HEK293 (cell line): ENCODE data around the gene BHLHE23.

Source experiments
- CTCF ChIA-PET: fragments of 350-600 bp; formaldehyde crosslinking; extraction: SDS; loops from one replicate; lab custom pipeline; 2021; ENCODE audit warnings: antibody characterized with exemption; lab: Yijun Ruan, JAX
- POLR2A ChIA-PET: fragments of 300-600 bp; formaldehyde crosslinking; extraction: SDS; loops from one replicate; lab custom pipeline; 2020; ENCODE audit warnings: antibody characterized with exemption, inconsistent platforms; lab: Yijun Ruan, JAX
- H3K27ac ChIP-seq: fragments of 200-500 bp; sonication (Bioruptor generic); 2 replicates; pipeline ENCODE4 v1.5.1; 2014; ENCODE audit warnings: low read depth, low read length, control low read depth, inconsistent platforms; ENCODE audit errors: extremely low read depth
- H3K36me3 ChIP-seq, 2 experiments: fragments of 200-500 bp in 1 of 2; sonication (Bioruptor generic) in 1 of 2; 1 replicate in 1 of 2; 2 replicates in 1 of 2; pipeline ENCODE4 v1.5.1; 2014 to 2017; ENCODE audit warnings: inconsistent platforms in 2 of 2, low read length in 2 of 2; ENCODE audit not compliant: control insufficient read depth in 2 of 2, insufficient read depth in 1 of 2
- H3K4me1 ChIP-seq: fragments of 200-500 bp; sonication (Bioruptor generic); 2 replicates; pipeline ENCODE4 v1.5.1; 2014; ENCODE audit warnings: mild to moderate bottlenecking, low read length, inconsistent platforms; ENCODE audit not compliant: control insufficient read depth, insufficient read depth
- H3K4me3 ChIP-seq: 2 replicates; pipeline ENCODE4 v1.5.1; 2011; ENCODE audit warnings: low read depth, mild to moderate bottlenecking, control low read depth, low read length, moderate library complexity
- H3K9me3 ChIP-seq: fragments of 200-500 bp; sonication (Bioruptor generic); 2 replicates; pipeline ENCODE4 v1.5.1; 2014; ENCODE audit warnings: low read depth, low read length, inconsistent platforms; ENCODE audit not compliant: control insufficient read depth, insufficient read depth
- GLIS2 ChIP-seq: fragments of 450-650 bp; formaldehyde crosslinking; IDR thresholded peaks from 2 replicates; pipeline ENCODE4 v1.5.1; 2016; ENCODE audit warnings: missing biosample characterization, missing genetic modification characterization
- HOXC10 ChIP-seq: sonication (generic); formaldehyde crosslinking; IDR thresholded peaks from 2 replicates; pipeline ENCODE4 v1.8.1; 2023; ENCODE audit warnings: mild to moderate bottlenecking, missing genetic modification reagents
- KLF10 ChIP-seq: fragments of 450-650 bp; IDR thresholded peaks from 2 replicates; pipeline ENCODE4 v1.5.1; 2018; ENCODE audit warnings: missing biosample characterization, mild to moderate bottlenecking, missing genetic modification characterization
- KLF16 ChIP-seq: fragments of 450-650 bp; formaldehyde crosslinking; IDR thresholded peaks from 2 replicates; pipeline ENCODE4 v1.5.1; 2017; ENCODE audit warnings: missing biosample characterization, missing genetic modification characterization
- SP3 ChIP-seq: fragments of 450-650 bp; formaldehyde crosslinking; IDR thresholded peaks from 2 replicates; pipeline ENCODE4 v1.5.1; 2016; ENCODE audit warnings: missing biosample characterization, missing genetic modification characterization
- TRIM28 ChIP-seq: IDR thresholded peaks from 2 replicates; pipeline ENCODE4 v1.6.1; 2011; ENCODE audit warnings: low read length, control low read depth, borderline replicate concordance
- ZBTB17 ChIP-seq: fragments of 450-650 bp; formaldehyde crosslinking; IDR thresholded peaks from 2 replicates; pipeline ENCODE4 v1.5.1; 2016; ENCODE audit warnings: missing biosample characterization, missing genetic modification characterization
- ZFHX2 ChIP-seq: fragments of 450-650 bp; formaldehyde crosslinking; conservative IDR thresholded peaks from 2 replicates; pipeline ENCODE4 v1.5.1; 2016; ENCODE audit warnings: missing biosample characterization, missing genetic modification characterization
- ZNF121 ChIP-seq: fragments of 450-650 bp; formaldehyde crosslinking; IDR thresholded peaks from 2 replicates; pipeline ENCODE4 v1.5.1; 2016; ENCODE audit warnings: missing biosample characterization, missing genetic modification characterization
- ZNF184 ChIP-seq: fragments of 450-650 bp; IDR thresholded peaks from 2 replicates; pipeline ENCODE4 v1.5.1; 2018; ENCODE audit warnings: missing biosample characterization, mild to moderate bottlenecking, missing genetic modification characterization
- ZNF2 ChIP-seq: fragments of 450-650 bp; formaldehyde crosslinking; IDR thresholded peaks from 2 replicates; pipeline ENCODE4 v1.5.1; 2016; ENCODE audit warnings: missing biosample characterization, missing genetic modification characterization
- ZNF211 ChIP-seq: fragments of 450-650 bp; formaldehyde crosslinking; IDR thresholded peaks from 2 replicates; pipeline ENCODE4 v1.5.1; 2016; ENCODE audit warnings: low read depth, missing biosample characterization, missing genetic modification characterization
- ZNF23 ChIP-seq: fragments of 450-650 bp; formaldehyde crosslinking; IDR thresholded peaks from 2 replicates; pipeline ENCODE4 v1.5.1; 2016; ENCODE audit warnings: missing biosample characterization, missing genetic modification characterization, borderline replicate concordance
- ZNF302 ChIP-seq: fragments of 450-650 bp; formaldehyde crosslinking; IDR thresholded peaks from 2 replicates; pipeline ENCODE4 v1.5.1; 2016; ENCODE audit warnings: missing biosample characterization, missing genetic modification characterization, low read depth
- ZNF350 ChIP-seq: fragments of 450-650 bp; formaldehyde crosslinking; IDR thresholded peaks from 2 replicates; pipeline ENCODE4 v1.5.0; 2017; ENCODE audit warnings: missing biosample characterization, mild to moderate bottlenecking, missing genetic modification characterization
- ZNF37A ChIP-seq: fragments of 450-650 bp; IDR thresholded peaks from 2 replicates; pipeline ENCODE4 v1.5.1; 2018; ENCODE audit warnings: missing biosample characterization, missing genetic modification characterization
- ZNF426 ChIP-seq: fragments of 450-650 bp; formaldehyde crosslinking; IDR thresholded peaks from 2 replicates; pipeline ENCODE4 v1.5.1; 2017; ENCODE audit warnings: missing biosample characterization, missing genetic modification characterization, mild to moderate bottlenecking, inconsistent platforms, moderate library complexity
- ZNF510 ChIP-seq: fragments of 450-650 bp; formaldehyde crosslinking; IDR thresholded peaks from 2 replicates; pipeline ENCODE4 v1.5.1; 2018; ENCODE audit warnings: mild to moderate bottlenecking, missing genetic modification characterization, missing biosample characterization; ENCODE audit not compliant: insufficient replicate concordance
- ZNF623 ChIP-seq: fragments of 450-650 bp; formaldehyde crosslinking; IDR thresholded peaks from 2 replicates; pipeline ENCODE4 v1.5.1; 2016; ENCODE audit warnings: missing biosample characterization, missing genetic modification characterization
- ZNF645 ChIP-seq: fragments of 450-650 bp; formaldehyde crosslinking; IDR thresholded peaks from 2 replicates; pipeline ENCODE4; 2016; ENCODE audit warnings: missing biosample characterization, missing genetic modification characterization
- ZNF664 ChIP-seq: fragments of 450-650 bp; formaldehyde crosslinking; IDR thresholded peaks from 2 replicates; pipeline ENCODE4 v1.5.1; 2016; ENCODE audit warnings: missing biosample characterization, missing genetic modification characterization
- ZNF843 ChIP-seq: fragments of 450-650 bp; formaldehyde crosslinking; IDR thresholded peaks from 2 replicates; pipeline ENCODE4 v1.5.1; 2016; ENCODE audit warnings: missing biosample characterization, missing genetic modification characterization
- ZSCAN4 ChIP-seq: fragments of 450-650 bp; formaldehyde crosslinking; IDR thresholded peaks from 2 replicates; pipeline ENCODE4 v1.5.1; 2017; ENCODE audit warnings: missing biosample characterization, missing genetic modification characterization
- TF ChIP-seq, protein P1 (sequence below): fragments of 450-650 bp; IDR thresholded peaks from 2 replicates; pipeline ENCODE4 v1.5.1; 2018; ENCODE audit warnings: missing biosample characterization, missing genetic modification characterization
- TF ChIP-seq, protein P2 (sequence below): fragments of 450-650 bp; formaldehyde crosslinking; IDR thresholded peaks from 2 replicates; pipeline ENCODE4 v1.5.1; 2016; ENCODE audit warnings: missing biosample characterization, missing genetic modification characterization

BHLHE23 gene

GRCh38 chr20:63000036-63000435, 6.7 kb downstream of the BHLHE23 start (continued):
- TF ChIP-seq ZNF302 (tag by site-specific recombination) (no peak), SP3 (tag by site-specific recombination) (no peak), KLF16 (tag by site-specific recombination) (no peak), KLF10 (tag by site-specific recombination) (no peak), ZNF623 (tag by site-specific recombination) (no peak), ZNF121 (tag by site-specific recombination) (no peak)
- TF ChIP-seq, all 188 proteins: peak for 0

GRCh38 chr20:62999580-62999979, 7.2 kb downstream of the BHLHE23 start:
- TF ChIP-seq ZFHX2 (tag by site-specific recombination) (no peak), ZNF211 (tag by site-specific recombination) (no peak), ZNF426 (tag by site-specific recombination) (no peak), ZNF843 (no peak), ZNF510 (tag by site-specific recombination) (no peak), ZNF184 (tag by site-specific recombination) (no peak), ZBTB17 (tag by site-specific recombination) (no peak), ZNF664 (tag by site-specific recombination) (no peak), ZNF2 (no peak), ZNF23 (tag by site-specific recombination) (no peak), HOXC10 (no peak), TRIM28 (no peak), ZNF37A (tag by site-specific recombination) (no peak), ZNF350 (tag by site-specific recombination) (no peak)
- TF ChIP-seq, protein P1, sequence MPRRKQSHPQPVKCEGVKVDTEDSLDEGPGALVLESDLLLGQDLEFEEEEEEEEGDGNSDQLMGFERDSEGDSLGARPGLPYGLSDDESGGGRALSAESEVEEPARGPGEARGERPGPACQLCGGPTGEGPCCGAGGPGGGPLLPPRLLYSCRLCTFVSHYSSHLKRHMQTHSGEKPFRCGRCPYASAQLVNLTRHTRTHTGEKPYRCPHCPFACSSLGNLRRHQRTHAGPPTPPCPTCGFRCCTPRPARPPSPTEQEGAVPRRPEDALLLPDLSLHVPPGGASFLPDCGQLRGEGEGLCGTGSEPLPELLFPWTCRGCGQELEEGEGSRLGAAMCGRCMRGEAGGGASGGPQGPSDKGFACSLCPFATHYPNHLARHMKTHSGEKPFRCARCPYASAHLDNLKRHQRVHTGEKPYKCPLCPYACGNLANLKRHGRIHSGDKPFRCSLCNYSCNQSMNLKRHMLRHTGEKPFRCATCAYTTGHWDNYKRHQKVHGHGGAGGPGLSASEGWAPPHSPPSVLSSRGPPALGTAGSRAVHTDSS, result no peak
- TF ChIP-seq, protein P2, sequence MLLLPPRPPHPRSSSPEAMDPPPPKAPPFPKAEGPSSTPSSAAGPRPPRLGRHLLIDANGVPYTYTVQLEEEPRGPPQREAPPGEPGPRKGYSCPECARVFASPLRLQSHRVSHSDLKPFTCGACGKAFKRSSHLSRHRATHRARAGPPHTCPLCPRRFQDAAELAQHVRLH (tag by site-specific recombination), result no peak
- POLR2A ChIA-PET, result no interaction called here
- CTCF ChIA-PET, result no interaction called here
- H3K4me1 ChIP-seq, result no peaks in the 10 kb centered on the region
- H3K27ac ChIP-seq, result no peak overlapping the region
- no peak overlapping the region for H3K4me3 ChIP-seq
- H3K9me3 ChIP-seq, result no peaks in the 10 kb centered on the region
- H3K36me3 ChIP-seq, result no peaks in the 10 kb centered on the region

DNA sequence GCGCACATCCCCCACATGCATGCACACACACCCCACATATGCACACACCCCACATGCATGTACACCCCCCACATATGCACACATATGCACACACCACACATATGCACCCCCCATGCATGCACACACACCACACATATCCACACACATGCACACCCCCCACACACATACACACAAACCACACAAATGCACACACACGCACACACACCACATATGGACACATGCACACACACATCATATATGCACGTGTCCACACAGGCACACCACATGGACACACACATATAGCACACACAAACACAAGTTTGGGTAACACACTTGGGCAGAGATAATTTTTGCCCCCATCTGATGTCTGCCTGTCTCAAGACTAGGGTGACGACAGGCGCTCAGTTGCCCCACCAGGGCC, 8.3 kb downstream of the BHLHE23 start:
- POLR2A ChIA-PET, result no interaction called here

More for the DNA sequence above, 8.3 kb downstream of the BHLHE23 start:
- H3K36me3 ChIP-seq, result no peaks in the 10 kb centered on the region
- CTCF ChIA-PET, result no interaction called here
- H3K4me1 ChIP-seq, result no peaks in the 10 kb centered on the region
- H3K9me3 ChIP-seq, result no peaks in the 10 kb centered on the region
- TF ChIP-seq ZNF645 (no peak), ZSCAN4 (tag by site-specific recombination) (peak; percentile 69), GLIS2 (tag by site-specific recombination) (peak; percentile 46)
- H3K4me3 ChIP-seq, result no peak overlapping the region
- H3K27ac ChIP-seq, result no peak overlapping the region
